Left renal pelvis (tissue), 4 donors: ENCODE measurements around the gene EIF4E1B. TPM values are rescaled to one million over a fixed set of nuclear protein-coding genes. Genes with fewer than 3 reads are reported as not detected.

Source experiments
- DNase-seq, 4 donors: peaks; one replicate each; pipeline ENCODE4 v3.0.0-alpha.2; 2013; ENCODE audit warnings: low read depth in 4 of 4, low spot score in 3 of 4
- polyA plus RNA-seq, 4 donors: library from polyadenylated mRNA; unstranded; fragments of 120-200 nt; gene quantifications; one replicate each; pipeline ENCODE4 v1.2.1, GENCODE V29; 2013; ENCODE audit not compliant: insufficient read length in 4 of 4

EIF4E1B gene
- polyA plus RNA-seq, 4 donors = not detected

- DNase-seq = no peak
Observed at GRCh38 chr5:176603091-176603490, 27.4 kb upstream of the EIF4E1B start.

- DNase-seq = no peak
Observed at GRCh38 chr5:176606032-176606431, 24.4 kb upstream of the EIF4E1B start.

GRCh38 chr5:176606875-176607274 is 23.6 kb upstream of the EIF4E1B start:
- DNase-seq = no peak

DNA sequence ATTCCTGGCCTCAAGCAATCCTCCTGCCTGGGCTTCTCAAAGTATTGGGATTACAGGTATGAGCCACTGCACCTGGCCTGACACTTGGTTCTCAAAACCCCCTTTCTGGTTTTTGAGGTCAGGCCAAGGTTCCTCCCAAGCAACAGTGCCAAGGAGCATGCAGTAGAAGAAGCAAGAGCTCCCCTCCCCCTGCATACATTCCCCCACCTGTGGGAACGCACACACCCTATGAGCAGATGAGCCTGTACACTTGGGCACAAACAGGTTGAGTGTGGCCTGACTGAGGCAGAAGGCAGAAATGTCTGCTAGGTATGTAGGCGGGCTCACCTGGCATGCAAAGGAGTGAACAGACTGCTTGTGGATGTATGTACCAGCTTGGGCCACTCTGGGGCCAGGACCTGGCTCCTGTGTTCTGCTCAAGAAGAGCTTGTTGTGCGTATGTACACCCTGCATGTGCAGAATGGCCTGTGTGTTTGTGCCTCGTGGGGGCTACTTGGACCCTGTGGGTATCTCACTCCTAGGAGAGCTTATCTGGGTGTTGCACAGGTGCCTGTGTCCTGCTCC is 22.3 kb upstream of the EIF4E1B start:
- no peak for DNase-seq

DNA sequence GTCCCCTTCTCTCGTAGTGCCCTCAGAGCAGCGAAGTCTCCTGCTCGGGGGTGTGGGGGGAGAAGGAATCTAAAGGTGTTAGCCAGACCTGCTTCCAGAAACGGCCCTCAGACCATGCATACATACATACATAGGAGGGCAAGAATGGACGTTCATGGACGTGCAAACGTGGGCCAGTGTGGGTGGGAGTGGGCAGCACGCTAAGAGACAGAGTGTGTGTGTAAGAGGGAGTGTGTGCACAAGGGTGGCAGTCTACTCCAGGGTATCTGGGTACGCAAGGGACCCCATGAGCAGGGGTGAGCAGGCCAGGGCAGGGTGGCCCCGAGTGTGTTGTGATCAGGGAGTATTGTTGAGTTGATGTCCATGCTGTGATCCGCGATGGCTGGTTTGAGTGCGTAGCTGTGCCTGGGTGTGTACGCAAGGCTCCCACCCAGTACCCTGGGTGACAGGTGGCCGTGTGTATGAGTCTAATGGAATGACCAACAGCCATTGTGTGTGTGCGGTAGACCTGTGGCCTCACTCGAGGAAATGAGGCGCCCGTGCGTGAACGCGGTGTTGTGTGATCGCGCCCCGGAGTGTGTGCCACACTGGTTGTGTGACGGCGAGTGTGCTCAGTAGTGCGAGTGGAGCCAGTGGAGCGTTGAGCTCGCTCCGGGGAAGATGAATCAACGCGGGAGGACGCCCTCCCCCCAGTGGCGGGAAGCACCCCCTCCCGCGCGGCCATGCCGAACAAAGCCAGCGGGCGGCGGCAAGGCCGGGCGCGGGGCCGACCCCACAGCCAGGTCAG is 21.3 kb upstream of the EIF4E1B start:
- no peak for DNase-seq

- peak in 3 of 4 donors; percentile 29 to 37 (median 29) for DNase-seq
Observed at GRCh38 chr5:176609724-176610434, 20.6 kb upstream of the EIF4E1B start, which contains the start of gene GPRIN1. Gene GPRIN1 (minus strand): TSS chr5:176610156. CDS start chr5:176599834, 10,322 bp downstream.

- DNase-seq = no peak
Observed at GRCh38 chr5:176610435-176610773, 20.1 kb upstream of the EIF4E1B start.

GRCh38 chr5:176611435-176611834 is 19.0 kb upstream of the EIF4E1B start:
- DNase-seq = peak; percentile 51 to 72 (median 68)

DNA sequence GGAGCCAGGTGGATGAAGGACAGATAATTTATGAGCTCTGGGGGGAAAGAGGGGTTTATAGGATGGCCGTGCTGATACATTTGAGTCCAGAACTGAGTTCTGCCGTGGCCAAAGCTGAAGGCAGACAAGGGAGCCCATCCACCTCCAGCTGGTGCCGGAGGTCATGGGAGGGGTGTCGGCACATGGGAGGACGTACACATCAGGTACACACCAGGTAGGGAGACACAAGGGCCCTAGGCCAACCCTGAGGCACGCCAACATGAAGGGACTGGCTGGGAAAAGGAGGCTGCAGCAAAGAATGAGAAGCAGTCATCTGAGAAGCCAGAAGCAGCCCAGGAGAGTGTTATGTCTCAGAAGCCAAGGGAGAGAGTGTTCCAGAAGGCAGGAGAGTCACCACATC is 18.5 kb upstream of the EIF4E1B start:
- no peak for DNase-seq

DNA sequence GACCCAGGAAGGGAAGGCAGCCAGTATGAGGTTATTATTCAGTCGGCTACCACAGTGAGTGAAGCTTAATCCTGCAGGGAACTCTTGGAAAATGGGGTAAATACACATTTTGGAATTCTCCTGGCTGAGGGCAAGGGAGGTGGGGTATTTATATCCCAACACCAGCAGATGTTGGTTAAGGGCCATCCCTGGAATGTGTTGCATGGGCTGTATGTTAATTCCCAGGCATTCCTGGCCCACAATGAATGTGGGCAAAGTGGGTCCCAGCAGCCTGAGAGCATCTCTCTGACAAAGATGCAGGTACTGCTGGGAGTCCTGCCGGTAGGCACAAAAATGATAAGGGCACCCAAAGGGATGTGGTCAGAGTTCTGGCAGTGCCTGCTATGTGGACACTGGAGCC is 17.6 kb upstream of the EIF4E1B start:
- DNase-seq = no peak

DNA sequence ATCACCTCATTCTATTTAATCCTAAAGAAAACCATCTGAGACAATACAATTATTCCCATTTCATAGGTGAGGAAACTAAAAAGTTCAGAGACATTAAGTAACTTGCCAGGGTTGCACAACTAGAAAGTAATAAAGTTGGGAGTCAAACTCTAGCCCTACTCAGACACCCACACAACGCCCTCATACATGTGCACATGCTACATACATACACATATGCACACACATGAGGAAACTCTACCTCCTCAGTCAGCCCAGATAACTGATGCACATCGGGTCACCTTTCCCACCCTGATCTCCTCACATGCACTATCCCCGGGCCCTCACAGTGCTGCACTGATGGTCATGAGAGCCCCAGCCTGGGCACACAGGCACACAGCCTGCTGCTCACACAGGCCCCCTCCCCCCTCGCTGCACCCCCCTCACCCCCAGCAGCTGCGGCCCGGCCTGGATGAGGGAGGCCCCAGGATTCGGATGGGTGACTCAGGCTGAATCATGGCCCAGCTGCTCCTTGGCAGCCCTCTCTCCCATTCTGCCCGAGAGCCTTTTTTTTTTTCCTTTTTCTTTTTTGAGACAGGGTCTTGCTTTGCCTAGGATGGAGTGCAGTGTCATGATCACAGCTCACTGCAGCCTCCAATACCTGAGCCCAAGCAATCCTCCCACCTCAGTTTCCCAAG is 15.5 kb upstream of the EIF4E1B start:
- no peak for DNase-seq

DNA sequence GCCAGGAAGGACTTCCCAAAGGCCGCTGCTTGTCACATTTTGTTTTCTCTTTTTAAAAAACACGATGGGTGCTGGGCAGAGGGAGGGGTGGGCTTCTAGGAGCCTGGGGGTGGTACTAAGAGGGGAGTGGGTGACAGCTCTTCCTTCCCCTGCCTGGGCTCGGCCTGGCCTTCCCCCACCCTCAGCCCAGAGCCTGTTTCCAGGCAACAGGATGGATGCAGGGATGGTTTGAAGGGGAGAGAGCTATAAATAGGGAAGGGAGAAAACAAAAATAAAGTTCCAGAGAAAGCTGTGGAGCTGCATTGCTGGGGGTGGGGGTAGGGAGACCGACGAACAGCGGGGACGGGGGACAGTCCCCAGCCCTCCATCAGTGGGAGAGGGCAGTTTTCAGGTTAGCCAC is 14.0 kb upstream of the EIF4E1B start:
- DNase-seq = no peak

DNA sequence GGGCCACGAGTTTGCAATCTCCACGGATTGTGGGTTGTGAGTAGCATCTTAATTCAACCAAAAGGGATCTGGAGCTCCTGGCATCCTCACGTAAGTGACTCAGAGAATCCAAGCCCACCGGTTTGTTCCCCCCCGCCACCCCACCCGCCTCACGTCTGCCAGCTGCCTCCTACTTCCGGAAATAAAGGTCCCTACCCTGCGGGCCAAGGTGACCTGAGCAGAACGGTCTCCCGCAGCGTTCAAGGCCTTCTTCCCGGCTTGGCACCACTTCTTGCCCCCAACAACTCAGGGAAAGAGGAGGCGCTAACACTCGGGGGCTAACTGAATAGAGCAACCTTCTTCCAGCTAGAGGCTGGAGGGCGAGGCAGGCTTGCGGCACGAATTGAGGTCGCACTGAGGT is 11.7 kb upstream of the EIF4E1B start:
- DNase-seq = no peak

- peak in 3 of 4 donors; percentile 28 to 50 (median 47) for DNase-seq
Observed at GRCh38 chr5:176619203-176619568, 11.3 kb upstream of the EIF4E1B start.

DNA sequence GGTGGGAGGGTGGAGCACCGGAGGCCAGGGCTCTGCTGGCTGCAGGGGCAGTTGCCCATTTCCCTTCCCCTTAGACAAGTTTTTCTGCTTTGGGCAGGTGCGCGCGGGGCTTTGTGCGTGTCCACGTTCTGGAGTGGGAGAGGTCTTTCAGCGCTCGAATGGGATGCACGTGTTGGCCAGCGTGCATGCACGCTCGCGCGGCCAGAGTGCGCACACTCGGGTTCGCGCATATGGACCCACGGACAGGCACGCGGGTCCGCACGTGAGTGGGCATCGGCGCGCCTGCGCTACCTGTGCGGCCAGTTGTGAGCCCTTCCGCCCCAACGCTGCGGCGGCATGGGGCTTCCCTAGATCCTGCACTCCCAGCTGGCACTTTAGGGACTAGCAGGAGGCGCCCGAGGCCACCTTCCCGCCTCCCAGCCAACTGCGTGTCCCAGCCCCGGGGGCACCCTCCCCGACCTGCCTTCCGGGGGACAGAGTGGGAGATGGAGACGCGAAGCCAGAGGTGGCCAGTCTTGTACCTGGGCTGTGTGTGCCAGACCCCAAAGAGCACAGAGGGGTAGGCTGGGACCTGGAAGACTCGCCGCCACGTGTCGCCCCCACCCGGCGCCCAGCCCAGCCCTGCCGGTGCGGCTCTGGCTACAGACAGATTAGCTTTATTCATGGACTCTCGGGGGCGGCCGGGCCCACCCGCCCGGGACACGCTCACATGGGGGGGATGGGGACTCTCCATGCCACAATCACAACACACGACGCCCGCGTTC is 10.7 kb upstream of the EIF4E1B start:
- DNase-seq = no peak

GRCh38 chr5:176620333-176620981 is 10.0 kb upstream of the EIF4E1B start:
- no peak for DNase-seq

DNA sequence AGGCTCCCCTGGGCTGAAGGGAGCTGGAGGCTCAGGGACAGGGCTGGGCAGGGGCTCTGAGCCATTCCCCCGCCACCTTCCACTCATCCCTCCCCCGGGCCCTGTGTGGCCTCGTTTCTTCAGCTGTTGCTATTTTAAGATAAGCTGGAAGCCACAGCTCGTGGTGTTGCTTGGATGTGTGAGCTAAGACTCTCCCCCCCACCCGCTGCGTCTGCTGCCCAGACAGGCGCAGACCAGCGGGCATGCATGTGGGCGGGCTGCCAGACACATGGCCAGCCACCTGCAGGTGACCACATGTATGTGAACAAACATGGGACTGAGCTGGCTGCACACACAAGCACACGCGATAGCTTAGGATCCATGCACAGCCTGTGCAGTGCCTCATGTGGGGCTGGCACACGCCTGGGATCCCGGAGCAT is 8.8 kb upstream of the EIF4E1B start:
- DNase-seq = no peak

- no peak for DNase-seq
Observed at GRCh38 chr5:176624142-176624541, 6.3 kb upstream of the EIF4E1B start.

GRCh38 chr5:176624938-176625337 is 5.5 kb upstream of the EIF4E1B start:
- no peak for DNase-seq

- DNase-seq = no peak
Observed at GRCh38 chr5:176625512-176625911, 5.0 kb upstream of the EIF4E1B start.
